DOHH2 (cell line): Measurements from ENCODE around the gene ATP5IF1.

Experiments
- H3F3A ChIP-seq: fragments of 200-600 bp; sonication (generic), shearing (Covaris generic); 2 replicates; pipeline ENCODE4 v1.6.0; 2016; ENCODE audit warnings: antibody characterized with exemption, mild to moderate bottlenecking; ENCODE audit not compliant: control insufficient read depth, insufficient read depth
- H3K27ac ChIP-seq: fragments of 200-600 bp; sonication (generic); 2 replicates; pipeline ENCODE4 v1.5.1; 2014; ENCODE audit warnings: low read depth, mild to moderate bottlenecking, low read length, moderate library complexity
- H3K27me3 ChIP-seq: fragments of 200-600 bp; sonication (generic); 2 replicates; pipeline ENCODE4 v1.6.1; 2014; ENCODE audit warnings: mild to moderate bottlenecking, low read length, mixed read lengths; ENCODE audit not compliant: control insufficient read depth
- H3K36me3 ChIP-seq: fragments of 200-600 bp; sonication (generic); 2 replicates; pipeline ENCODE4 v1.6.1; 2014; ENCODE audit warnings: mild to moderate bottlenecking, low read length, moderate library complexity, mixed read lengths; ENCODE audit not compliant: control insufficient read depth
- H3K4me1 ChIP-seq: fragments of 200-600 bp; sonication (generic); 2 replicates; pipeline ENCODE4 v1.6.1; 2014; ENCODE audit warnings: mild to moderate bottlenecking, low read length, mixed read lengths; ENCODE audit not compliant: control insufficient read depth
- H3K4me2 ChIP-seq: fragments of 200-600 bp; sonication (generic); 2 replicates; pipeline ENCODE4 v1.6.0; 2014; ENCODE audit warnings: mild to moderate bottlenecking, low read length, moderate library complexity
- H3K4me3 ChIP-seq: fragments of 200-600 bp; sonication (generic); 2 replicates; pipeline ENCODE4 v1.5.1; 2014; ENCODE audit warnings: mild to moderate bottlenecking, low read length, mixed read lengths
- H3K79me2 ChIP-seq: fragments of 200-600 bp; sonication (generic); 2 replicates; pipeline ENCODE4 v1.6.1; 2014; ENCODE audit warnings: mild to moderate bottlenecking, low read length, mixed read lengths; ENCODE audit not compliant: control insufficient read depth
- H3K9me2 ChIP-seq: fragments of 200-600 bp; sonication (generic); replicated peaks from 2 replicates; pipeline ENCODE4 v1.6.1; 2014; ENCODE audit warnings: mild to moderate bottlenecking, low read length, mixed read lengths; ENCODE audit not compliant: control insufficient read depth
- H3K9me3 ChIP-seq: fragments of 200-600 bp; sonication (generic); 2 replicates; pipeline ENCODE4 v1.6.1; 2014; ENCODE audit warnings: antibody characterized with exemption, low read length, mixed read lengths; ENCODE audit not compliant: control insufficient read depth, insufficient read depth
- H4K20me1 ChIP-seq: fragments of 200-600 bp; sonication (generic); 2 replicates; pipeline ENCODE4 v1.6.0; 2014; ENCODE audit warnings: low read depth, mild to moderate bottlenecking, antibody characterized with exemption, low read length, moderate library complexity; ENCODE audit not compliant: control insufficient read depth, insufficient read depth
- EZH2phosphoT487 ChIP-seq: fragments of 200-600 bp; sonication (generic); IDR thresholded peaks from 2 replicates; pipeline ENCODE4 v1.6.1; 2017; ENCODE audit warnings: borderline replicate concordance, mild to moderate bottlenecking, antibody characterized with exemption, low read length, moderate library complexity, mixed read lengths
- TF ChIP-seq, protein P1 (sequence below): fragments of 200-600 bp; sonication (generic); IDR thresholded peaks from one replicate; pipeline ENCODE4 v1.5.1; 2014; ENCODE audit warnings: antibody characterized with exemption, mild to moderate bottlenecking, low read depth, low read length; ENCODE audit not compliant: poor library complexity, severe bottlenecking

ATP5IF1 gene

GRCh38 chr1:28247612-28248272 is 11.8 kb downstream of the ATP5IF1 start:
- peak overlapping the region; percentile 73 for H3K4me3 ChIP-seq
- TF ChIP-seq, protein P1, sequence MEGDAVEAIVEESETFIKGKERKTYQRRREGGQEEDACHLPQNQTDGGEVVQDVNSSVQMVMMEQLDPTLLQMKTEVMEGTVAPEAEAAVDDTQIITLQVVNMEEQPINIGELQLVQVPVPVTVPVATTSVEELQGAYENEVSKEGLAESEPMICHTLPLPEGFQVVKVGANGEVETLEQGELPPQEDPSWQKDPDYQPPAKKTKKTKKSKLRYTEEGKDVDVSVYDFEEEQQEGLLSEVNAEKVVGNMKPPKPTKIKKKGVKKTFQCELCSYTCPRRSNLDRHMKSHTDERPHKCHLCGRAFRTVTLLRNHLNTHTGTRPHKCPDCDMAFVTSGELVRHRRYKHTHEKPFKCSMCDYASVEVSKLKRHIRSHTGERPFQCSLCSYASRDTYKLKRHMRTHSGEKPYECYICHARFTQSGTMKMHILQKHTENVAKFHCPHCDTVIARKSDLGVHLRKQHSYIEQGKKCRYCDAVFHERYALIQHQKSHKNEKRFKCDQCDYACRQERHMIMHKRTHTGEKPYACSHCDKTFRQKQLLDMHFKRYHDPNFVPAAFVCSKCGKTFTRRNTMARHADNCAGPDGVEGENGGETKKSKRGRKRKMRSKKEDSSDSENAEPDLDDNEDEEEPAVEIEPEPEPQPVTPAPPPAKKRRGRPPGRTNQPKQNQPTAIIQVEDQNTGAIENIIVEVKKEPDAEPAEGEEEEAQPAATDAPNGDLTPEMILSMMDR = no peak
- no peak for TF ChIP-seq EZH2phosphoT487

GRCh38 chr1:28248273-28249012 is 12.5 kb downstream of the ATP5IF1 start:
- no peaks in the 10 kb centered on the region for H3K9me2 ChIP-seq
- peak overlapping the region; percentile 98 for H3K27ac ChIP-seq
- peaks cover 14% of the 10 kb centered on the region for H3K36me3 ChIP-seq
- H3K4me3 ChIP-seq = peak overlapping the region; percentile 73
- H3K4me1 ChIP-seq = peaks cover 56% of the 10 kb centered on the region
- H3K9me3 ChIP-seq = no peaks in the 10 kb centered on the region
- H3K27me3 ChIP-seq = no peaks in the 10 kb centered on the region
- peaks cover 38% of the 10 kb centered on the region for H3F3A ChIP-seq
- peak overlapping the region; percentile 95 for H3K4me2 ChIP-seq
- TF ChIP-seq EZH2phosphoT487 = no peak
- TF ChIP-seq, protein P1 = peak; percentile 98
- no peaks in the 10 kb centered on the region for H4K20me1 ChIP-seq
- peaks cover 14% of the 10 kb centered on the region for H3K79me2 ChIP-seq

More at GRCh38 chr1:28247612-28248272, 11.8 kb downstream of the ATP5IF1 start:
- H3K4me1 ChIP-seq = peaks cover 63% of the 10 kb centered on the region
- no peaks in the 10 kb centered on the region for H4K20me1 ChIP-seq
- peak overlapping the region; percentile 98 for H3K27ac ChIP-seq
- H3K36me3 ChIP-seq = peaks cover 21% of the 10 kb centered on the region
- H3K79me2 ChIP-seq = peaks cover 21% of the 10 kb centered on the region
- peak overlapping the region; percentile 95 for H3K4me2 ChIP-seq
- H3K27me3 ChIP-seq = no peaks in the 10 kb centered on the region
- peaks cover 44% of the 10 kb centered on the region for H3F3A ChIP-seq
- no peaks in the 10 kb centered on the region for H3K9me2 ChIP-seq
- no peaks in the 10 kb centered on the region for H3K9me3 ChIP-seq

GRCh38 chr1:28249013-28249865 is 13.3 kb downstream of the ATP5IF1 start:
- Histone ChIP-seq H3F3A (peaks cover 31% of the 10 kb centered on the region), H3K27ac (peak overlapping the region; percentile 98), H4K20me1 (no peaks in the 10 kb centered on the region), H3K36me3 (peaks cover 10% of the 10 kb centered on the region), H3K9me2 (no peaks in the 10 kb centered on the region), H3K27me3 (no peaks in the 10 kb centered on the region), H3K4me2 (peak overlapping the region; percentile 95), H3K79me2 (peaks cover 14% of the 10 kb centered on the region), H3K4me1 (peaks cover 48% of the 10 kb centered on the region), H3K9me3 (no peaks in the 10 kb centered on the region), H3K4me3 (peak overlapping the region; percentile 73)
- TF ChIP-seq, protein P1 = no peak
- no peak for TF ChIP-seq EZH2phosphoT487
